Left ventricle myocardium inferior (tissue), 1 donor: ENCODE measurements around the gene PDK3. TPM values are rescaled to one million over a fixed set of nuclear protein-coding genes. Genes with fewer than 3 reads are reported as not detected.
A peak's percentile ranks its signal among the peaks of the same experiment; 100 is the strongest.

Experiments
- DNase-seq: peaks from one replicate; pipeline ENCODE4 v3.0.0-alpha.2; 2020
- H3K27ac ChIP-seq: fragments of 200-600 bp; replicated peaks from 2 replicates; pipeline ENCODE4 v1.8.0; 2021
- H3K27me3 ChIP-seq: fragments of 200-600 bp; 2 replicates; pipeline ENCODE4 v1.8.0; 2021; ENCODE audit warnings: low read depth
- H3K36me3 ChIP-seq: fragments of 200-600 bp; 2 replicates; pipeline ENCODE4 v1.8.0; 2021
- H3K4me1 ChIP-seq: fragments of 200-600 bp; 2 replicates; pipeline ENCODE4 v1.8.0; 2021
- H3K4me3 ChIP-seq: fragments of 200-600 bp; 2 replicates; pipeline ENCODE4 v1.8.0; 2021; ENCODE audit warnings: mild to moderate bottlenecking, moderate library complexity
- H3K9me3 ChIP-seq: fragments of 200-600 bp; replicated peaks from 2 replicates; pipeline ENCODE4 v1.8.0; 2021
- CTCF ChIP-seq: fragments of 200-600 bp; IDR thresholded peaks from 2 replicates; pipeline ENCODE4 v1.8.0; 2021; ENCODE audit warnings: antibody characterized with exemption, mild to moderate bottlenecking, borderline replicate concordance
- intact Hi-C: fragments of 100-400 bp; cut with micrococcal nuclease; formaldehyde crosslinking; loops from one replicate; pipeline ENCODE4 v1.11.0; 2022
- long read RNA-seq: library from polyadenylated mRNA; unstranded; transcript quantifications from one replicate; pipeline ENCODE4 v2.0.0, GENCODE V29; 2021
- total RNA-seq: library from RNA; stranded (reverse); fragmentation: NEBNext Ultra II Directional; extraction: Animal tissue kit (Norgen Biotek cat#: 25700); gene quantifications from one replicate; pipeline ENCODE4 v1.2.1, GENCODE V29; 2021
- donor health status: DM: no; HTN: yes; CAD: no; lungs with severe emphysema.

The PDK3 gene
- total RNA-seq: 10.7 TPM
- long read RNA-seq, transcript PDK3-202 (12 exons, 1,921 nt): major isoform, 8 of 11 reads
- long read RNA-seq, partial matches to known transcripts: 1 of 11 reads
- long read RNA-seq, other reads (novel, unspliced or antisense): 0 of 11 reads

- Histone ChIP-seq H3K27ac (peak within 1 kb of the TSS; percentile 81), H3K9me3 (no peaks in the 10 kb centered on the region), H3K4me3 (peak within 1 kb of the TSS; percentile 81), H3K4me1 (peaks cover 25% of the 10 kb centered on the region), H3K27me3 (no peaks in the 10 kb centered on the region), H3K36me3 (no peaks in the 10 kb centered on the region)
- intact Hi-C loops: no loop called here
- TF ChIP-seq CTCF: no peak
- peak; percentile 92 for DNase-seq
Measured at GRCh38 chrX:24464836-24465531, at the start of gene PDK3. TSS of gene PDK3 (plus strand) at chrX:24465286. CDS start at chrX:24465456, 170 bp downstream.

- no peak overlapping the region for H3K4me3 ChIP-seq
- H3K4me1 ChIP-seq: no peaks in the 10 kb centered on the region
- intact Hi-C loops: no loop called here
- no peak for TF ChIP-seq CTCF
- no peaks in the 10 kb centered on the region for H3K36me3 ChIP-seq
- H3K9me3 ChIP-seq: no peaks in the 10 kb centered on the region
- no peaks in the 10 kb centered on the region for H3K27me3 ChIP-seq
- DNase-seq: no peak
- H3K27ac ChIP-seq: no peak overlapping the region
Measured at GRCh38 chrX:24415921-24416320, 49.2 kb upstream of the PDK3 start.

DNA sequence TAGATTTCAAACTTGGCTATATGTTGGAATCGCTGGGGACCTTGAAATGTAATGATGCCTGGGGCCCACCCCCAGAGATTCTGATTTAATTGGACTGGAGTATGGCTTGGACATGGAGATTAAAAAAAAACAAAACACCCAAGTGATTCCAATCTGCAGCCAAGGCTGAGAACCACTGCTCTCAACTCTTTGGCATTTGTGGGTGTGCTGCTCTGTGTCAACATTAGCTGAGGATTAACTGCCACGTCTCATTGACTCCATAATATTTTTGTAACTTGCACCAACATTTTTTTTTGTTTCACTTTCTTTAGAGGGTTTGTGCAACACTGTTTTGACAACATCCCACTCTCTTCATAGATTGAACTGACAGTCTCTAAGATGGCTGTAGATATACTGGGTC is 41.1 kb upstream of the PDK3 start:
- H3K36me3 ChIP-seq: no peaks in the 10 kb centered on the region
- no peaks in the 10 kb centered on the region for H3K4me1 ChIP-seq
- intact Hi-C loops: no loop called here
- DNase-seq: no peak
- no peak for TF ChIP-seq CTCF
- H3K27me3 ChIP-seq: no peaks in the 10 kb centered on the region
- H3K9me3 ChIP-seq: no peaks in the 10 kb centered on the region
- no peak overlapping the region for H3K27ac ChIP-seq
- no peak overlapping the region for H3K4me3 ChIP-seq

GRCh38 chrX:24424948-24425347 is 40.1 kb upstream of the PDK3 start:
- intact Hi-C loops: no loop called here
- H3K27me3 ChIP-seq: no peaks in the 10 kb centered on the region
- no peaks in the 10 kb centered on the region for H3K4me1 ChIP-seq
- DNase-seq: peak; percentile 25
- H3K27ac ChIP-seq: no peak overlapping the region
- no peak overlapping the region for H3K4me3 ChIP-seq
- no peak for TF ChIP-seq CTCF
- no peaks in the 10 kb centered on the region for H3K9me3 ChIP-seq
- H3K36me3 ChIP-seq: no peaks in the 10 kb centered on the region

DNA sequence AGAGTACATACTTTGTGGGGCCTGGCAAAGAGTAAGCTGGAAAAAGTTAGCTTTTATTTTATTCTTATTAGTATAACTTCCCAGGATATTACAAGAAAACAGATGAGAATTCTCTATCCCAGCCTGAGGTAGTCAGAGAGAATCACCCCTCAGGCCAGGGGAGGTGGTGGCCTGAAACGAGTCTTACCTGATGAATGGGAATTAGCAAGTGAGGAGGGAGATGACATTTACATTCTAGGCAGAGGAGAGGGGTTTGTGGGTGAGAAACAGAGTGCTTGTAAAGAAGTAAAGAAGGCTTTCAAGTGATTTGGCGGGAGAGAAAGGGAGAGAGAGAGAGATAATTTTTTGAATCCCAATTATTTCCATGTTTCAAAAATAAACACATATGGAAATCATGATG is 39.3 kb upstream of the PDK3 start:
- intact Hi-C loops: no loop called here
- Histone ChIP-seq H3K4me3 (no peak overlapping the region), H3K9me3 (no peaks in the 10 kb centered on the region), H3K36me3 (no peaks in the 10 kb centered on the region), H3K27ac (no peak overlapping the region), H3K4me1 (no peaks in the 10 kb centered on the region), H3K27me3 (no peaks in the 10 kb centered on the region)
- no peak for TF ChIP-seq CTCF
- no peak for DNase-seq
